HepG2 (cell line): Measurements from ENCODE around the gene MAGEA3. TPM values are rescaled to one million over a fixed set of nuclear protein-coding genes. Genes with fewer than 3 reads are reported as not detected.

ENCODE experiments used
- ATAC-seq: fragments of 200-7000 bp; cut with Tn5 transposase; 3 replicates; pipeline ENCODE4 v1.9.1; 2020; ENCODE audit warnings: mild to moderate bottlenecking, moderate library complexity
- BruUV-seq: library from RNA; stranded (reverse); fragments of 400-500 nt; replicated peaks from 2 replicates; lab custom pipeline; 2021; lab: Mats Ljungman, UMichigan
- CTCF ChIA-PET: fragments of 300-600 bp; formaldehyde crosslinking; extraction: SDS; loops from one replicate; lab custom pipeline; 2021; ENCODE audit warnings: low total read pairs, inconsistent platforms, low intra/inter-chr PET ratio; lab: Yijun Ruan, JAX
- POLR2A ChIA-PET: fragments of 350-600 bp; sonication (Branson Sonifier 250); formaldehyde crosslinking; loops from one replicate; lab custom pipeline; 2020; ENCODE audit warnings: antibody characterized with exemption, inconsistent platforms; lab: Yijun Ruan, JAX
- DNase-seq: peaks from one replicate; pipeline ENCODE4 v3.0.0-alpha.2; 2015; ENCODE audit warnings: low spot score
- FAIRE-seq: peaks from 3 replicates; lab custom pipeline; 2011; peaks lifted over from hg19 to GRCh38; lab: Jason Lieb, UNC
- H2AFZ ChIP-seq: one replicate; pipeline ENCODE4 v1.6.1; 2011; ENCODE audit warnings: low read length, inconsistent platforms
- H3K27ac ChIP-seq: fragments of 300-600 bp; 3 replicates; pipeline ENCODE4 v1.8.0; 2011; ENCODE audit warnings: mixed run types, mild to moderate bottlenecking, mixed read lengths, low read length, inconsistent platforms; ENCODE audit not compliant: insufficient read depth; ENCODE audit errors: extremely low read length
- H3K27me3 ChIP-seq, 2 experiments: fragments of 200-600 bp in 1 of 2; 2 replicates in 1 of 2; 3 replicates in 1 of 2; pipeline versions ENCODE4 v1.6.0 to v1.8.0; 2011; ENCODE audit warnings: low read length in 2 of 2, mild to moderate bottlenecking in 2 of 2, moderate library complexity in 2 of 2, inconsistent platforms in 1 of 2; ENCODE audit not compliant: insufficient read depth in 2 of 2, control insufficient read depth in 1 of 2
- H3K36me3 ChIP-seq, 2 experiments: fragments of 200-600 bp in 1 of 2; replicated peaks in 1 of 2; 2 replicates in 1 of 2; 3 replicates in 1 of 2; pipeline versions ENCODE4 v1.5.1 to v1.8.0; 2011; ENCODE audit warnings: low read length in 2 of 2, inconsistent platforms in 1 of 2; ENCODE audit not compliant: insufficient read depth in 2 of 2, control insufficient read depth in 1 of 2
- H3K4me1 ChIP-seq: 2 replicates; pipeline ENCODE4 v1.5.1; 2012; ENCODE audit warnings: low read length, inconsistent platforms; ENCODE audit not compliant: insufficient read depth
- H3K4me2 ChIP-seq: 2 replicates; pipeline ENCODE4 v1.6.0; 2011; ENCODE audit warnings: low read depth, low read length, inconsistent platforms
- H3K4me3 ChIP-seq, 3 experiments: fragments of 200-600 bp in 1 of 3; sonication (generic), shearing (Covaris generic) in 1 of 3; replicated peaks in 1 of 3; 2 replicates each; pipeline ENCODE4 v1.5.1; 2011 to 2016; ENCODE audit warnings: low read length in 3 of 3, inconsistent platforms in 2 of 3, low read depth in 2 of 3, mild to moderate bottlenecking in 2 of 3, control low read depth in 1 of 3, mixed read lengths in 1 of 3; ENCODE audit not compliant: insufficient read depth in 1 of 3
- H3K79me2 ChIP-seq: one replicate; pipeline ENCODE4 v1.6.1; 2011; ENCODE audit warnings: low read length, inconsistent platforms; ENCODE audit not compliant: insufficient read depth
- H3K9ac ChIP-seq: 2 replicates; pipeline ENCODE4 v1.6.0; 2011; ENCODE audit warnings: mild to moderate bottlenecking, low read depth, low read length, inconsistent platforms; ENCODE audit not compliant: insufficient read depth
- H3K9me3 ChIP-seq: 2 replicates; pipeline ENCODE4 v1.5.1; 2012; ENCODE audit warnings: mild to moderate bottlenecking, low read length
- H4K20me1 ChIP-seq: 2 replicates; pipeline ENCODE4 v1.6.0; 2011; ENCODE audit warnings: inconsistent platforms, mild to moderate bottlenecking, low read length, moderate library complexity; ENCODE audit not compliant: insufficient read depth
- CCAR2 ChIP-seq: fragments of 200-400 bp; formaldehyde crosslinking; optimal IDR thresholded peaks from 2 replicates; pipeline ENCODE3; 2018; ENCODE audit warnings: low read depth, mild to moderate bottlenecking, low read length, moderate library complexity
- FUBP1 ChIP-seq: sonication (generic); formaldehyde crosslinking; IDR thresholded peaks from 2 replicates; pipeline ENCODE4 v1.5.1; 2020; ENCODE audit warnings: missing genetic modification reagents, mild to moderate bottlenecking, borderline replicate concordance
- HMGXB3 ChIP-seq: sonication (generic); formaldehyde crosslinking; IDR thresholded peaks from 2 replicates; pipeline ENCODE4 v1.4.0; 2020; ENCODE audit warnings: missing genetic modification reagents, borderline replicate concordance
- SRY ChIP-seq: sonication (generic); formaldehyde crosslinking; IDR thresholded peaks from 2 replicates; pipeline ENCODE4 v1.8.0; 2022; ENCODE audit warnings: mild to moderate bottlenecking, missing genetic modification reagents
- TRIM22 ChIP-seq: fragments of 450-650 bp; IDR thresholded peaks from 2 replicates; pipeline ENCODE4 v1.6.1; 2017
- ZBTB20 ChIP-seq: sonication (generic); formaldehyde crosslinking; IDR thresholded peaks from 2 replicates; pipeline ENCODE4 v1.8.1; 2023; ENCODE audit warnings: missing genetic modification reagents, low read depth, mild to moderate bottlenecking, borderline replicate concordance
- ZHX1 ChIP-seq: sonication (generic); formaldehyde crosslinking; IDR thresholded peaks from 2 replicates; pipeline ENCODE4 v1.8.1; 2022; ENCODE audit warnings: low read depth, mild to moderate bottlenecking, missing genetic modification reagents
- ZNF513 ChIP-seq: sonication (generic); formaldehyde crosslinking; conservative IDR thresholded peaks from 2 replicates; pipeline ENCODE4 v1.5.0; 2020; ENCODE audit warnings: missing genetic modification reagents
- ZNF580 ChIP-seq: IDR thresholded peaks from 2 replicates; pipeline ENCODE4 v1.6.1; 2016; ENCODE audit warnings: low read depth, borderline replicate concordance
- ZNF605 ChIP-seq: sonication (generic); formaldehyde crosslinking; IDR thresholded peaks from 2 replicates; pipeline ENCODE4 v1.8.0; 2022; ENCODE audit warnings: mild to moderate bottlenecking, missing genetic modification reagents
- WGBS: methylation state at CpG from one replicate; pipeline ENCODE4 v1.1.6; 2017; ENCODE audit warnings: low lambda C conversion rate; 5-methylcytosine and 5-hydroxymethylcytosine counted together
- in situ Hi-C: cut with HindIII; loops from 2 replicates; pipeline ENCODE4 v1.10.0; 2017; ENCODE audit warnings: low pct_unique_long_range_greater_than_20kb; ENCODE audit not compliant: extremely low pct_ligation_motif_present
- intact Hi-C: fragments of 100-400 bp; cut with micrococcal nuclease; formaldehyde crosslinking; loops from one replicate; pipeline ENCODE4 v1.10.0; 2022; ENCODE audit not compliant: unreplicated experiment
- polyA plus RNA-seq, 8 experiments: library from polyadenylated mRNA; depleted of rRNA in 3 of 8; stranded (reverse) in 7 of 8; unstranded in 1 of 8; fragments of >200 nt; fragmentation: Illumina TruSeq in 4 of 8; extraction: Trizol in 4 of 8; gene quantifications; 2 replicates each; pipeline versions ENCODE4 v1.2.1 to v1.2.3, GENCODE V29; 2011 to 2016; ENCODE audit warnings: low read depth in 4 of 8, missing spikeins in 1 of 8, mixed read lengths in 1 of 8; ENCODE audit not compliant: insufficient read depth in 1 of 8
- total RNA-seq, 5 experiments: library from RNA; depleted of rRNA; stranded (reverse); fragments of >200 nt; fragmentation: Illumina TruSeq; extraction: Trizol; gene quantifications; 2 replicates each; pipeline ENCODE4 v1.2.3, GENCODE V29; 2016; ENCODE audit warnings: low read depth in 1 of 5

MAGEA3 gene
- total and polyA plus RNA-seq, 2 of the 13 experiments (the other 11 are each of a cell fraction or from before 2014, with no cell fraction given): not detected

GRCh38 chrX:152652467-152652866 lies 46.1 kb upstream of the MAGEA3 start (continued):
- TF ChIP-seq ZHX1 (no peak), FUBP1 (no peak)

GRCh38 chrX:152656087-152656486 lies 42.5 kb upstream of the MAGEA3 start:
- no peaks in the 10 kb centered on the region for H3K36me3 ChIP-seq
- WGBS: 0% methylated on average over 2 of the region's 4 CpGs
- in situ Hi-C loops: no loop called here
- H2AFZ ChIP-seq: no peak overlapping the region
- POLR2A ChIA-PET: no interaction called here
- H3K4me3 ChIP-seq: no peak overlapping the region
- DNase-seq: no peak
- intact Hi-C loops: no loop called here
- no peaks in the 10 kb centered on the region for H3K9me3 ChIP-seq
- no peak for ATAC-seq
- BruUV-seq: no TSS peak
- H3K27ac ChIP-seq: no peak overlapping the region
- no peaks in the 10 kb centered on the region for H3K79me2 ChIP-seq
- H3K4me2 ChIP-seq: no peak overlapping the region
- CTCF ChIA-PET: no interaction called here
- no peak overlapping the region for H3K9ac ChIP-seq
- no peaks in the 10 kb centered on the region for H4K20me1 ChIP-seq
- H3K27me3 ChIP-seq: no peaks in the 10 kb centered on the region
- peaks cover 11% of the 10 kb centered on the region for H3K4me1 ChIP-seq
- no peak for FAIRE-seq
- TF ChIP-seq CCAR2: no peak
- no peak for TF ChIP-seq ZNF513 (CRISPR knock-in tag)
- TF ChIP-seq ZNF605 (CRISPR knock-in tag): no peak
- no peak for TF ChIP-seq ZNF580 (CRISPR knock-in tag)
- no peak for TF ChIP-seq HMGXB3 (CRISPR knock-in tag)
- no peak for TF ChIP-seq SRY (CRISPR knock-in tag)
- no peak for TF ChIP-seq TRIM22
- no peak for TF ChIP-seq ZBTB20 (CRISPR knock-in tag)
